Panc1 (cell line): ENCODE measurements around the gene TBX3. TPM values are rescaled to one million over a fixed set of nuclear protein-coding genes. Genes with fewer than 3 reads are reported as not detected.

ENCODE experiments used
- ATAC-seq: fragments of 200-7000 bp; cut with Tn5 transposase; 2 replicates; pipeline ENCODE4 v1.9.1; 2020; ENCODE audit warnings: mild to moderate bottlenecking, moderate library complexity
- BruUV-seq: library from RNA; stranded (reverse); fragments of 400-500 nt; replicated peaks from 2 replicates; lab custom pipeline; 2021; lab: Mats Ljungman, UMichigan
- CTCF ChIA-PET: fragments of 300-600 bp; sonication (Branson Sonifier 250); formaldehyde crosslinking; loops from one replicate; lab custom pipeline; 2022; ENCODE audit warnings: antibody characterized with exemption; lab: Charles Lee
- POLR2A ChIA-PET: fragments of 300-600 bp; sonication (Branson Sonifier 250); formaldehyde crosslinking; loops from one replicate; lab custom pipeline; 2022; ENCODE audit warnings: antibody characterized with exemption; lab: Charles Lee
- DNase-seq: peaks from one replicate; pipeline ENCODE4 v3.0.0-alpha.2; 2010; ENCODE audit warnings: low read depth, low spot score
- H3K27ac ChIP-seq: 2 replicates; pipeline ENCODE4 v1.5.1; 2011; ENCODE audit warnings: mild to moderate bottlenecking, low read length, inconsistent platforms
- H3K27me3 ChIP-seq: fragments of 200-500 bp; sonication (Bioruptor generic); 2 replicates; pipeline ENCODE4 v1.6.0; 2014; ENCODE audit warnings: low read length, inconsistent platforms; ENCODE audit not compliant: control insufficient read depth, insufficient read depth
- H3K36me3 ChIP-seq: fragments of 200-500 bp; sonication (Bioruptor generic); 2 replicates; pipeline ENCODE4 v1.5.1; 2014; ENCODE audit warnings: inconsistent platforms, mild to moderate bottlenecking, low read length, moderate library complexity; ENCODE audit not compliant: control insufficient read depth, insufficient read depth
- H3K4me1 ChIP-seq: 2 replicates; pipeline ENCODE4 v1.5.1; 2011; ENCODE audit warnings: inconsistent platforms, mild to moderate bottlenecking, low read length, moderate library complexity; ENCODE audit not compliant: control insufficient read depth, insufficient read depth
- H3K4me3 ChIP-seq, 2 experiments: 2 replicates each; pipeline ENCODE4 v1.5.1; 2011 to 2012; ENCODE audit warnings: low read depth in 2 of 2, low read length in 2 of 2, mild to moderate bottlenecking in 2 of 2, inconsistent platforms in 1 of 2, moderate library complexity in 1 of 2
- H3K9me3 ChIP-seq: fragments of 200-500 bp; sonication (Bioruptor generic); 2 replicates; pipeline ENCODE4 v1.5.1; 2014; ENCODE audit warnings: low read depth, mild to moderate bottlenecking, inconsistent platforms, low read length, moderate library complexity; ENCODE audit not compliant: control insufficient read depth, insufficient read depth
- POLR2AphosphoS5 ChIP-seq: IDR thresholded peaks from 2 replicates; pipeline ENCODE4 v1.6.1; 2012; ENCODE audit warnings: mild to moderate bottlenecking, low read depth, low read length, moderate library complexity
- SIN3A ChIP-seq: IDR thresholded peaks from 2 replicates; pipeline ENCODE4 v1.6.1; 2012; ENCODE audit warnings: low read depth, mild to moderate bottlenecking, low read length, moderate library complexity, borderline replicate concordance; ENCODE audit not compliant: insufficient read depth
- TCF7L2 ChIP-seq: IDR thresholded peaks from 2 replicates; pipeline ENCODE4 v1.6.1; 2011; ENCODE audit warnings: mild to moderate bottlenecking, low read depth, low read length, inconsistent platforms
- in situ Hi-C: cut with HindIII; loops from 2 replicates; pipeline ENCODE4 v1.10.0; 2016; ENCODE audit warnings: low sequenced_read_pairs, low pct_unique_long_range_greater_than_20kb
- intact Hi-C: fragments of 100-400 bp; cut with micrococcal nuclease; formaldehyde crosslinking; loops from one replicate; pipeline ENCODE4 v1.10.0; 2022; ENCODE audit not compliant: unreplicated experiment
- total RNA-seq: library from RNA; stranded (reverse); gene quantifications from one replicate; pipeline ENCODE4 v1.2.1, GENCODE V29; 2021; ENCODE audit not compliant: unreplicated experiment
- TF ChIP-seq, protein P1 (sequence below), 2 experiments: IDR thresholded peaks; 2 replicates each; pipeline ENCODE4 v1.6.1; 2011 to 2012; ENCODE audit warnings: low read depth in 2 of 2, control low read depth in 1 of 2, low read length in 1 of 2, mild to moderate bottlenecking in 1 of 2, moderate library complexity in 1 of 2; ENCODE audit not compliant: insufficient read depth in 1 of 2
- TF ChIP-seq, protein P2 (sequence below): fragments of 450-650 bp; IDR thresholded peaks from 2 replicates; pipeline ENCODE4 v1.5.1; 2017; ENCODE audit warnings: mild to moderate bottlenecking

The TBX3 gene
- total RNA-seq, 1 experiment from 2014 or later: 5.1 TPM

DNA sequence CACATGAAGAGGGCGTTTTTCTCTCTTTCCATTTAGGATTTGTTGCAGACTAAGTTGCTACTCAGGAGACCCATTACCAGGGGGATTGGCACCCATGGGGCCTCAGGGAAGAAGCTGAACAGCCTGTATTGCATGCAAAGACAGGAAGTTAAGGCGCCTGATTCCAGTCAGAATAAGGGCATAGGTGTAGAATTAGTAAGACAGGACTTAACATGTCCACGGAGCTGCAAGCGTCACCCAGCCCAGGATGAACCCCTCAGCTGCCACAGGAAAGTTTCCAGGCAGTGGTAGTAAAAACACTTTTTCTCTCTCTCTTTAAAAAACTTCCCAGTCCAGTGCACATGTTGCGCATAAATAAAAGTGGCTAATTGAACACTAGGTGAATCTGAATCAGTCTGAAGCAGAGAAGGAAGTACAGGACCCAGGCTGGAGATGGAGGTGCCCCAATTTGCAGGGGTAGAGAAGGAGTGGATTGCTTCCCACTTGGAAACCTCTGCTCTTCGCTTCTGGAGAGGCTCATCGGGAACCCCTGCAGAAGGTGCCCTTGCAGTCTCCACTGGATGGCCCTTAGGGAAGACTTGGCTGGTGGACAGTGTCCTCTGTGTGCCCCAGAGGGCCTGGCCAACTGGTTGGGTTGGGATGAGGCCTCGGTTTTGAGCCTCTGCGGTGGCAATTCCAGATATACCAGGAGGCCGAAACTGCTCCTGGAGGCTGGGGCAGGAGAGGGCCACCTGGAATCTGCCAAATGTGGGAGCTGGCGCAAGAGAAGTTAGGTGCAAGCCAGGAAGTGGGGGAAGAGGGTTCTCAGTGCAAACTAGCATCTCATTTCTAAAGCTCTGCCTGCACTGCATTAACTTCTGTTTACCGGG, 10.7 kb upstream of the TBX3 start:
- Histone ChIP-seq H3K27ac (no peak overlapping the region), H3K27me3 (peaks cover 25% of the 10 kb centered on the region; the same call in 1 of the 2 replicates), H3K4me1 (no peaks in the 10 kb centered on the region), H3K4me3 (no peak overlapping the region), H3K36me3 (no peaks in the 10 kb centered on the region), H3K9me3 (no peaks in the 10 kb centered on the region)
- ATAC-seq (no peak), DNase-seq (no peak)
- intact Hi-C loops (no loop called here), in situ Hi-C loops (no loop called here)
- CTCF ChIA-PET: no interaction called here
- BruUV-seq: no TSS peak
- POLR2A ChIA-PET: no interaction called here
- TF ChIP-seq POLR2AphosphoS5: no peak
- TF ChIP-seq, protein P1, sequence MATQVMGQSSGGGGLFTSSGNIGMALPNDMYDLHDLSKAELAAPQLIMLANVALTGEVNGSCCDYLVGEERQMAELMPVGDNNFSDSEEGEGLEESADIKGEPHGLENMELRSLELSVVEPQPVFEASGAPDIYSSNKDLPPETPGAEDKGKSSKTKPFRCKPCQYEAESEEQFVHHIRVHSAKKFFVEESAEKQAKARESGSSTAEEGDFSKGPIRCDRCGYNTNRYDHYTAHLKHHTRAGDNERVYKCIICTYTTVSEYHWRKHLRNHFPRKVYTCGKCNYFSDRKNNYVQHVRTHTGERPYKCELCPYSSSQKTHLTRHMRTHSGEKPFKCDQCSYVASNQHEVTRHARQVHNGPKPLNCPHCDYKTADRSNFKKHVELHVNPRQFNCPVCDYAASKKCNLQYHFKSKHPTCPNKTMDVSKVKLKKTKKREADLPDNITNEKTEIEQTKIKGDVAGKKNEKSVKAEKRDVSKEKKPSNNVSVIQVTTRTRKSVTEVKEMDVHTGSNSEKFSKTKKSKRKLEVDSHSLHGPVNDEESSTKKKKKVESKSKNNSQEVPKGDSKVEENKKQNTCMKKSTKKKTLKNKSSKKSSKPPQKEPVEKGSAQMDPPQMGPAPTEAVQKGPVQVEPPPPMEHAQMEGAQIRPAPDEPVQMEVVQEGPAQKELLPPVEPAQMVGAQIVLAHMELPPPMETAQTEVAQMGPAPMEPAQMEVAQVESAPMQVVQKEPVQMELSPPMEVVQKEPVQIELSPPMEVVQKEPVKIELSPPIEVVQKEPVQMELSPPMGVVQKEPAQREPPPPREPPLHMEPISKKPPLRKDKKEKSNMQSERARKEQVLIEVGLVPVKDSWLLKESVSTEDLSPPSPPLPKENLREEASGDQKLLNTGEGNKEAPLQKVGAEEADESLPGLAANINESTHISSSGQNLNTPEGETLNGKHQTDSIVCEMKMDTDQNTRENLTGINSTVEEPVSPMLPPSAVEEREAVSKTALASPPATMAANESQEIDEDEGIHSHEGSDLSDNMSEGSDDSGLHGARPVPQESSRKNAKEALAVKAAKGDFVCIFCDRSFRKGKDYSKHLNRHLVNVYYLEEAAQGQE (IDR thresholded peaks at IDR 0.05; ENCODE audit: insufficient read depth in 1 of 2, low read depth in 2 of 2, low read length in 1 of 2): no peak
- no peak for TF ChIP-seq SIN3A
- TF ChIP-seq TCF7L2: no peak
- TF ChIP-seq, protein P2, sequence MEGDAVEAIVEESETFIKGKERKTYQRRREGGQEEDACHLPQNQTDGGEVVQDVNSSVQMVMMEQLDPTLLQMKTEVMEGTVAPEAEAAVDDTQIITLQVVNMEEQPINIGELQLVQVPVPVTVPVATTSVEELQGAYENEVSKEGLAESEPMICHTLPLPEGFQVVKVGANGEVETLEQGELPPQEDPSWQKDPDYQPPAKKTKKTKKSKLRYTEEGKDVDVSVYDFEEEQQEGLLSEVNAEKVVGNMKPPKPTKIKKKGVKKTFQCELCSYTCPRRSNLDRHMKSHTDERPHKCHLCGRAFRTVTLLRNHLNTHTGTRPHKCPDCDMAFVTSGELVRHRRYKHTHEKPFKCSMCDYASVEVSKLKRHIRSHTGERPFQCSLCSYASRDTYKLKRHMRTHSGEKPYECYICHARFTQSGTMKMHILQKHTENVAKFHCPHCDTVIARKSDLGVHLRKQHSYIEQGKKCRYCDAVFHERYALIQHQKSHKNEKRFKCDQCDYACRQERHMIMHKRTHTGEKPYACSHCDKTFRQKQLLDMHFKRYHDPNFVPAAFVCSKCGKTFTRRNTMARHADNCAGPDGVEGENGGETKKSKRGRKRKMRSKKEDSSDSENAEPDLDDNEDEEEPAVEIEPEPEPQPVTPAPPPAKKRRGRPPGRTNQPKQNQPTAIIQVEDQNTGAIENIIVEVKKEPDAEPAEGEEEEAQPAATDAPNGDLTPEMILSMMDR: no peak

DNA sequence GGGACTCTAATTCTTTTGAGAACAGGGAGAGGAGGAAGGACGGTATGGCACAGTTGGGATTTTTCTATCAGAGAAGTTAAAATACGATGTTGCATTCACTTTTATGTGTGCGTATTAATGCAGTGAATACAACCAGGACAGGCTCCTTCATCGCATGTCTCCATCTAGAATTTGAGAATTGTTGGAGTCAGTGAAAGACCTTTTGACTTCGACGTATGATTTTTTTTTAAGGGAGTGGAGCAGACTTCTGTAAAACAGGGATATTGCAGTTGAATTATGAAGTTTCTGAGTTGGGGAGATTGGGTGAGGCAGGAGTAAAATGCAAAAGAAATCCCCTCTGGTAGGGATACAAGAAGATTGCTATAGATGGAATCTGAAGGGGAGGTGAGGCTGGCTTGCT, 9.6 kb upstream of the TBX3 start:
- intact Hi-C loops (no loop called here), in situ Hi-C loops (no loop called here)
- H3K27ac ChIP-seq: no peak overlapping the region
- TF ChIP-seq TCF7L2: no peak
- TF ChIP-seq, protein P1 (IDR thresholded peaks at IDR 0.05; ENCODE audit: insufficient read depth in 1 of 2, low read depth in 2 of 2, low read length in 1 of 2): no peak
- TF ChIP-seq, protein P2: no peak
- TF ChIP-seq SIN3A: no peak
- TF ChIP-seq POLR2AphosphoS5: no peak
- no peak overlapping the region for H3K4me3 ChIP-seq
- no peak for ATAC-seq
- ChIA-PET POLR2A (no interaction called here), CTCF (no interaction called here)
- H3K4me1 ChIP-seq: no peaks in the 10 kb centered on the region
- H3K27me3 ChIP-seq: peaks cover 24% of the 10 kb centered on the region; the same call in 1 of the 2 replicates
- BruUV-seq: no TSS peak
- H3K36me3 ChIP-seq: no peaks in the 10 kb centered on the region
- no peak for DNase-seq
- no peaks in the 10 kb centered on the region for H3K9me3 ChIP-seq
